ENCODE measurements around the gene ATAD1. TPM values are rescaled to one million over a fixed set of nuclear protein-coding genes. Genes with fewer than 3 reads are reported as not detected.

Gene ATAD1
- total and polyA plus RNA-seq, 10 of the 15 experiments (the other 5 are each of a cell fraction or from before 2014, with no cell fraction given) = 24.7 to 59.3 (median 41.1) TPM

- TF ChIP-seq E4F1 (IDR thresholded peaks at IDR 0.05; ENCODE audit: borderline replicate concordance, partially characterized antibody) (no peak), IKZF2 (IDR thresholded peaks at IDR 0.05) (peak; percentile 92), SPI1 (IDR thresholded peaks at IDR 0.05; ENCODE audit: borderline replicate concordance, insufficient read depth, low read depth, low read length) (peak; percentile 24; the same call in 1 of the 2 replicates), ZNF622 (IDR thresholded peaks at IDR 0.05) (no peak), ASH2L (IDR thresholded peaks at IDR 0.05; ENCODE audit: borderline replicate concordance, low read depth) (no peak), SUPT20H (IDR thresholded peaks at IDR 0.05; ENCODE audit: borderline replicate concordance, control insufficient read depth, low read depth, low read length) (no peak), NR2C2 (IDR thresholded peaks at IDR 0.05; ENCODE audit: borderline replicate concordance, control insufficient read depth, insufficient read length, low read depth) (no peak), STAT1 (conservative IDR thresholded peaks at IDR 0.05) (peak; percentile 92; the same call in 1 of the 2 replicates), SREBF1 (IDR thresholded peaks at IDR 0.05; ENCODE audit: low read length) (no peak), CHD2 (IDR thresholded peaks at IDR 0.05; ENCODE audit: borderline replicate concordance, low read depth, low read length) (peak; percentile 96), KDM1A (IDR thresholded peaks at IDR 0.05; ENCODE audit: borderline replicate concordance) (no peak), TCF7 (IDR thresholded peaks at IDR 0.05; ENCODE audit: borderline replicate concordance) (0 out of 2 replicates have a peak, but pooled peaks have one; percentile 39), ZNF217 (IDR thresholded peaks at IDR 0.05) (no peak), JUND (IDR thresholded peaks at IDR 0.05; ENCODE audit: low read depth, low read length) (peak; percentile 39; the same call in 1 of the 2 replicates), ZNF207 (IDR thresholded peaks at IDR 0.05; ENCODE audit: borderline replicate concordance) (peak; percentile 93), ZSCAN29 (IDR thresholded peaks at IDR 0.05) (peak; percentile 97), GATAD2B (conservative IDR thresholded peaks at IDR 0.05; ENCODE audit: low read depth) (peak; percentile 92), RBBP5 (conservative IDR thresholded peaks at IDR 0.05) (no peak; the same call in 1 of the 2 replicates), IKZF1 (conservative IDR thresholded peaks at IDR 0.05) (peak; percentile 96)
- TF ChIP-seq, protein P1, sequence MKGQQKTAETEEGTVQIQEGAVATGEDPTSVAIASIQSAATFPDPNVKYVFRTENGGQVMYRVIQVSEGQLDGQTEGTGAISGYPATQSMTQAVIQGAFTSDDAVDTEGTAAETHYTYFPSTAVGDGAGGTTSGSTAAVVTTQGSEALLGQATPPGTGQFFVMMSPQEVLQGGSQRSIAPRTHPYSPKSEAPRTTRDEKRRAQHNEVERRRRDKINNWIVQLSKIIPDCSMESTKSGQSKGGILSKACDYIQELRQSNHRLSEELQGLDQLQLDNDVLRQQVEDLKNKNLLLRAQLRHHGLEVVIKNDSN (IDR thresholded peaks at IDR 0.05; ENCODE audit: borderline replicate concordance, extremely low read length, insufficient read depth, low read depth, low read length) = peak; percentile 85
- TF ChIP-seq, protein P2, sequence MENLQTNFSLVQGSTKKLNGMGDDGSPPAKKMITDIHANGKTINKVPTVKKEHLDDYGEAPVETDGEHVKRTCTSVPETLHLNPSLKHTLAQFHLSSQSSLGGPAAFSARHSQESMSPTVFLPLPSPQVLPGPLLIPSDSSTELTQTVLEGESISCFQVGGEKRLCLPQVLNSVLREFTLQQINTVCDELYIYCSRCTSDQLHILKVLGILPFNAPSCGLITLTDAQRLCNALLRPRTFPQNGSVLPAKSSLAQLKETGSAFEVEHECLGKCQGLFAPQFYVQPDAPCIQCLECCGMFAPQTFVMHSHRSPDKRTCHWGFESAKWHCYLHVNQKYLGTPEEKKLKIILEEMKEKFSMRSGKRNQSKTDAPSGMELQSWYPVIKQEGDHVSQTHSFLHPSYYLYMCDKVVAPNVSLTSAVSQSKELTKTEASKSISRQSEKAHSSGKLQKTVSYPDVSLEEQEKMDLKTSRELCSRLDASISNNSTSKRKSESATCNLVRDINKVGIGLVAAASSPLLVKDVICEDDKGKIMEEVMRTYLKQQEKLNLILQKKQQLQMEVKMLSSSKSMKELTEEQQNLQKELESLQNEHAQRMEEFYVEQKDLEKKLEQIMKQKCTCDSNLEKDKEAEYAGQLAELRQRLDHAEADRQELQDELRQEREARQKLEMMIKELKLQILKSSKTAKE (IDR thresholded peaks at IDR 0.05; ENCODE audit: low read depth, poor library complexity, severe bottlenecking) = no peak
- TF ChIP-seq, protein P3, sequence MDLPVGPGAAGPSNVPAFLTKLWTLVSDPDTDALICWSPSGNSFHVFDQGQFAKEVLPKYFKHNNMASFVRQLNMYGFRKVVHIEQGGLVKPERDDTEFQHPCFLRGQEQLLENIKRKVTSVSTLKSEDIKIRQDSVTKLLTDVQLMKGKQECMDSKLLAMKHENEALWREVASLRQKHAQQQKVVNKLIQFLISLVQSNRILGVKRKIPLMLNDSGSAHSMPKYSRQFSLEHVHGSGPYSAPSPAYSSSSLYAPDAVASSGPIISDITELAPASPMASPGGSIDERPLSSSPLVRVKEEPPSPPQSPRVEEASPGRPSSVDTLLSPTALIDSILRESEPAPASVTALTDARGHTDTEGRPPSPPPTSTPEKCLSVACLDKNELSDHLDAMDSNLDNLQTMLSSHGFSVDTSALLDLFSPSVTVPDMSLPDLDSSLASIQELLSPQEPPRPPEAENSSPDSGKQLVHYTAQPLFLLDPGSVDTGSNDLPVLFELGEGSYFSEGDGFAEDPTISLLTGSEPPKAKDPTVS (IDR thresholded peaks at IDR 0.05; ENCODE audit: low read depth, low read length) = peak; percentile 79; the same call in 1 of the 2 replicates
Measured at GRCh38 chr10:87861953-87862678, 44.1 kb upstream of the ATAD1 start (continued).

Data from GM12878 (cell line).